Measurements from ENCODE around the gene SLC5A6. TPM values are rescaled to one million over a fixed set of nuclear protein-coding genes. Genes with fewer than 3 reads are reported as not detected.

Gene SLC5A6
- total and polyA plus RNA-seq, 2 donors (not counting 1 experiment from before 2014, with no cell fraction given): 50.8 to 52.6 TPM

DNA sequence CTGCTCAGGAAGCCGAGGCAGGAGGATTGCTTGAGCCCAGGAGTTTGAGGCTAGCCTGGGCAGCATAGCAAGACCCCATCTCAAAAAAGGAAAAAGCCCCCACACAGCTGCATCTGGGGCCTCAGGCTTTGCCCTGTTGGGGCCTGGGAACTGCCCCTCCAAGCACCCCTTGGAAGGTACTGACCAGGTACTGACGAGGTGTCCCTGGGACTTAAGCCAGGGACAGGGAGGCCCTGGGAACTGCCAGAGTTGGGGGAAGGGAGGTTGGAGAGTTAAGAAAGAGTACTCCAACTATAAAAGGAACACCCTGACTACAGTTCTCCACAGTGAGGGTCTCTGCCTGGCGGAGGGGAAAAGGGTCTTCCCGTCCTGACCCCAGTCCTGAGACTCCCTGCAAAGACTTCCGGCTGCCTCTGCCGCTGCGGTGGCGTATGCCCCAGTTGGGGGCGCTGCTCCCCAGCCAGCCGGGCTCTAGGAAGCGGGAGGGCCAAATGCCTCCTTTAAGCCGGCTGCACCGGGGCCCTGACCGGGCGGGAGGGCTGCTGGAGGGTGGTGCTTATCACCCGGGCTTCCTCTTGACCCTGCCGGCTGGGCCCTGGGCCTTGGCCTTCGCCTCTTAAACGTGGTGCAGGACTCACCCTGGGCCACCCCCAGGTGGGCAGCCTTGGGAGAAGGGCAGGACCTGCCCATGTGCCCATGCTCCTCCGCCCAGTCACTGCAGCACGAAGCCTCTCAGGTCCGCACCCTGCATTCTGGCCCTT is 38.0 kb upstream of the SLC5A6 start:
- peak; percentile 57 for DNase-seq
- no peaks in the 10 kb centered on the region for H3K9me3 Mint-ChIP-seq (ENCODE audit: insufficient read depth)
- intact Hi-C loops (cut with micrococcal nuclease): loop anchor here (1.0 kb wide), 1 partner anchor 53 kb away; no protein-coding TSS in a partner anchor
- Histone ChIP-seq H3K4me1 (ENCODE audit: control insufficient read depth in 2 of 2, insufficient read depth in 2 of 2, low read length in 2 of 2) (peaks cover 0 to 5% of the 10 kb centered on the region in 2 donors), H3K4me3 (ENCODE audit: control extremely low read depth in 1 of 5, extremely low read depth in 1 of 5, insufficient read depth in 1 of 5, low read depth in 2 of 5, low read length in 4 of 5) (no peak overlapping the region), H3K36me3 (replicated peaks in 1 of 2; ENCODE audit: control extremely low read depth in 1 of 2, control insufficient read depth in 1 of 2, extremely low read depth in 1 of 2, insufficient read depth in 2 of 2, low read length in 1 of 2) (no peaks in the 10 kb centered on the region), H3K79me2 (ENCODE audit: control insufficient read depth, insufficient read depth, low read length) (no peaks in the 10 kb centered on the region), H3K27me3 (replicated peaks in 1 of 4; ENCODE audit: control extremely low read depth in 1 of 4, control insufficient read depth in 3 of 4, insufficient read depth in 4 of 4, low read length in 3 of 4) (peaks cover 0 to 29% (median 9%) of the 10 kb centered on the region in 4 experiments), H2AFZ (ENCODE audit: insufficient read depth, low read depth, low read length, poor library complexity, severe bottlenecking) (no peak overlapping the region), H3K9ac (ENCODE audit: low read length) (no peak overlapping the region), H3K9me3 (ENCODE audit: control extremely low read depth in 1 of 3, control insufficient read depth in 2 of 3, insufficient read depth in 1 of 3, low read length in 2 of 3) (peaks cover 0 to 4% (median 0%) of the 10 kb centered on the region in 3 donors), H4K20me1 (ENCODE audit: control insufficient read depth, insufficient read depth, low read length, poor library complexity, severe bottlenecking) (no peaks in the 10 kb centered on the region), H3K4me2 (replicated peaks; ENCODE audit: low read depth, low read length, poor library complexity, severe bottlenecking) (peak overlapping the region; percentile 28), H3K27ac (ENCODE audit: low read length in 2 of 2) (no peak overlapping the region)
- peaks cover 38% of the 10 kb centered on the region for H3K27me3 Mint-ChIP-seq
- TF ChIP-seq EZH2 (IDR thresholded peaks at IDR 0.05; ENCODE audit: borderline replicate concordance, insufficient read depth, low read depth, low read length, poor library complexity, severe bottlenecking): no peak
- TF ChIP-seq, protein P1, sequence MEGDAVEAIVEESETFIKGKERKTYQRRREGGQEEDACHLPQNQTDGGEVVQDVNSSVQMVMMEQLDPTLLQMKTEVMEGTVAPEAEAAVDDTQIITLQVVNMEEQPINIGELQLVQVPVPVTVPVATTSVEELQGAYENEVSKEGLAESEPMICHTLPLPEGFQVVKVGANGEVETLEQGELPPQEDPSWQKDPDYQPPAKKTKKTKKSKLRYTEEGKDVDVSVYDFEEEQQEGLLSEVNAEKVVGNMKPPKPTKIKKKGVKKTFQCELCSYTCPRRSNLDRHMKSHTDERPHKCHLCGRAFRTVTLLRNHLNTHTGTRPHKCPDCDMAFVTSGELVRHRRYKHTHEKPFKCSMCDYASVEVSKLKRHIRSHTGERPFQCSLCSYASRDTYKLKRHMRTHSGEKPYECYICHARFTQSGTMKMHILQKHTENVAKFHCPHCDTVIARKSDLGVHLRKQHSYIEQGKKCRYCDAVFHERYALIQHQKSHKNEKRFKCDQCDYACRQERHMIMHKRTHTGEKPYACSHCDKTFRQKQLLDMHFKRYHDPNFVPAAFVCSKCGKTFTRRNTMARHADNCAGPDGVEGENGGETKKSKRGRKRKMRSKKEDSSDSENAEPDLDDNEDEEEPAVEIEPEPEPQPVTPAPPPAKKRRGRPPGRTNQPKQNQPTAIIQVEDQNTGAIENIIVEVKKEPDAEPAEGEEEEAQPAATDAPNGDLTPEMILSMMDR (IDR thresholded peaks at IDR 0.05): peak; percentile 51
- peak; percentile 45 for ATAC-seq (ENCODE audit: low read depth)
- ChIA-PET CTCF (interaction anchor here (0.6 to 1.0 kb wide), 2 partner anchors 29 to 95 kb away, joined by 3 to 6 read pairs; no protein-coding TSS in a partner anchor), POLR2A (no interaction called here)
- H3K4me3 Mint-ChIP-seq: no peak overlapping the region
- no peak overlapping the region for H3K27ac Mint-ChIP-seq
- H3K4me1 Mint-ChIP-seq: no peaks in the 10 kb centered on the region
- WGBS (ENCODE audit: insufficient coverage): 24% methylated on average over 21 of the region's 22 CpGs

All from B cell (primary cell).